Left renal cortex interstitium (tissue), 4 donors: ENCODE data around the gene SUGCT. TPM values are rescaled to one million over a fixed set of nuclear protein-coding genes. Genes with fewer than 3 reads are reported as not detected.
"Not testable (repeated sequence)": the region's sequence is repeated elsewhere in the genome, so short reads cannot be mapped to it uniquely, and the experiment has no call there.

Experiments used
- DNase-seq, 4 donors: peaks; one replicate each; pipeline ENCODE4 v3.0.0-alpha.2; 2013; ENCODE audit warnings: low read depth in 4 of 4, low spot score in 2 of 4, missing footprints in 1 of 4
- polyA plus RNA-seq, 4 donors: library from polyadenylated mRNA; unstranded; fragments of 120-200 nt; gene quantifications; one replicate each; pipeline ENCODE4 v1.2.1, GENCODE V29; 2013; ENCODE audit not compliant: insufficient read length in 4 of 4

SUGCT gene
- polyA plus RNA-seq, 4 donors = 11.4 to 16.5 (median 12.5) TPM

- no peak for DNase-seq
These were observed 247.3 kb downstream of the SUGCT start for GRCh38 chr7:40382145-40382544.

GRCh38 chr7:40393660-40394059, 258.9 kb downstream of the SUGCT start:
- no peak for DNase-seq

DNA sequence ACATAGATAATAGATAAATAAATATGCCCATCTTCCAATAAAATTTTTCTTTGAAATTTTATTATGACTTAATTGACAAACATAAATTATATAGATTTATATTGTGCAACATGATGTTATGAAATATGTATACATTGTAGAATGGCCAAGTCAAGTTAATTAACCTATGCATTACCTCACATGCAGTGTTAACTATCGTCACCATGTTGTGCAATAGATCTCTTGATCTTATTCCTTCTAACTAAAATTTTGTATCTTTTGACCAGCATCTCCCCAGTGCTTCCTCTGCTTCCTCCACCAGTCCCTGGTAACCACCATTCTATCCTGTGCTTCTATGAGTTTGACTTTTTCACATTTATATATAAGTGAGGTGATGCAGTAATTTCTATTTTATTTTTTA, 259.6 kb downstream of the SUGCT start:
- no peak for DNase-seq

DNA sequence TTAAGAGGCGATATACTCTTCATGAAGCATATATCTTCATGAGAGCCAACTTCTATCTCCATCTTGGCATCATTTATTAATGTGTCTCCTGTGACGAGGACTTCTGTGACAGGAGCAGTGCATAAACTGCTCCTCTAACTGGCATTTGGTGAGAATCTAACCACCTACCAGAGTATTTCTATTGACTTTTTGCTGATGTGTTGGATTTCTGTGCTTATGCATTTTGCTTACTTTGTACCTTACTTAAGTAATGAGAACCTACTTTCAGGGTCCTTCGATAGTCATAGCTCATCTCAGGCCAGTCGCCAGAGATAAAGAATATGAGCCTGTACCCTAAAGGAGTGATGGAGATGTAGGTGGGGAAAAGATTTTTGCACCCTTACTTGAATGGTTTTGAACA, 265.7 kb downstream of the SUGCT start:
- no peak for DNase-seq

DNA sequence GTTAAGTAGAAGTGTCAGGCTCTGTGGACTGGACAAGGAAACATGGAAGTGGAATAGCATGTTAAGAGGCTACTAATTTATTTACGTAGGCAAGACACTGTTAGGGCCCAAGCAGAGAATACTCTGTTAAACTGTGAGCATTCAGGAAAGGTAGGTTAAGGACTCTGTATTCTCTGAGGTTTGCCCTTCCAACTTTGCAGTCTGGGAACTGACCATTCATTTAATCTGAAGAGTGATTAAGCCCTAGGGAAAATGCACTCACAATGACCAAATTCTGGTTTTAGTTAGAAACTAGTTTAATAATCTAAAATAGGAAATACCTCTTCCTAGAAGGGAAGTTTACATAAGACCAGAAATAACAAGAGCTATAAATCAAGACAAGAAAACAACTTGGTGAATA, 266.6 kb downstream of the SUGCT start:
- no peak for DNase-seq

DNA sequence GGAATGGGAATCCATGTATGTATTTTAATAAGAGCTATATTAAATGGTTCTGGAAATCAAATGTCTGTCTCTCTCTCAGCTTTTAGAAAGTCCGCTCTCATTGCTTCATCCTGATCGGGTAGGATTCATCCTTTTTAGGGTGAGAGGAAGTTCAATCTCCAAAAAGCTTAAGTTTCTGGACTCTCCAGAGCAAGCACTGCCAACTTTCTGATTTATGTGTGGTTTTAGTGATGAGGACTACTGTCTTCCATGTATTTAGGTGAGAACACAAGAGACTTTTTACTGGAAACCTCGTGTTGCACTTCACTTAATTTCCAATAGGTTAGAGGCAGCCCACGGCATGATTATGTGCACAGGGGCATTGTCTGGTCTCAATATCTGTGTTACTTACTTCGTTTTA, 267.9 kb downstream of the SUGCT start:
- no peak for DNase-seq

DNA sequence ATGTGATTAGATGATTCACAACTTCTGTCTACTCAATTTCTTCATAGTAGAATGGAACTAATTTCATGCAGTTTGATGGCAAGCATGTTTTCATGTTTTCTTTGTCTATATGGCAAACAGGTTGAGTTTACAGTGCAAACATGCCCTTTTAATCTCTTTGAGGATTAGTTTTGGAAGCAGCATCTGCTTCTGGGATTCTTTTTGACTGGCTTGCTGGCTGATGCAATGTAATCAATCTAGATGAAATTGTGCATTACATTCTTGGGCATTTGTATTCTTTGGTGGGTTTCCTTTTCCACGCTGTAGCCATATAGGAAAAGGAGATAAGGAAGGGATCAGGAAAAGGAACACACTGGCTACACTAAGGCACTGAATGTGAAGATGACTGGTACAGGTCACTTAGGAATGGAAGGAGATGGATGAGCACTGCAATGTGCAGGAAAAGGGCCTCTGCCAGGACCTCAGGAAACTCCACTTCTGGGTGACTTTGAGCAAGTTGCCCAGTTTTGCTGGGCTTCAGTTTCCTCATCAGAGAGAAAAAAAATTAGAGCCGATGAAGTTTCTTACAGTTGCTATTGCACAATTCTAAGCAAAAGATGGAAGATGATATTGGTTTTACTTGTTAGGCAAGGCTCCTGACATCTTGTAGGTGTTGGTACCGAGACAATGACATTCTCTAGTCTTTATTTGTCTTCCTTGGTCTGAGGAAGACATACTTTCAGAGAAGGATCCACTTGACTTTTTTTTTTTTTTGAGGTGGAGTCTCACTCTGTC, 269.1 kb downstream of the SUGCT start:
- no peak for DNase-seq

DNA sequence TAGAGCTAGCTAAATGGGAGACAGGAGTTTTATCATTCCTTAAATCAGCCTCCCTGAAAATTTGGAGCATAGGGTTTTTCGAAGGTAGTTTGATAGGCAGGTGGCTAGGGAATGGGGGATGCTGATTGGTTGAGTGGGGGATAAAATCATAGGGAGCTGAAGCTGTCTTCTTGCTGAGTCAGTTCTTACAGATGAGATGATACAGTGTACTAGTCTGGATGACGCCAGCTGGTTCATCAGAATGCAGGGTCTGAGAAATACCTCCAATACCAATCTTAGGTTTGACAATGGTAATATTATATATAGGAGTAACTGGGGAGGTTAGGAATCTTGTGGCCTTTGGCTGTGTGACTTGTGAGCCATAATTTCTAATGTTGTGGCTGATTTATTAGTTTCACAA, 271.2 kb downstream of the SUGCT start:
- DNase-seq = no peak

- no peak for DNase-seq
These were observed 277.5 kb downstream of the SUGCT start for GRCh38 chr7:40412323-40412722.

DNA sequence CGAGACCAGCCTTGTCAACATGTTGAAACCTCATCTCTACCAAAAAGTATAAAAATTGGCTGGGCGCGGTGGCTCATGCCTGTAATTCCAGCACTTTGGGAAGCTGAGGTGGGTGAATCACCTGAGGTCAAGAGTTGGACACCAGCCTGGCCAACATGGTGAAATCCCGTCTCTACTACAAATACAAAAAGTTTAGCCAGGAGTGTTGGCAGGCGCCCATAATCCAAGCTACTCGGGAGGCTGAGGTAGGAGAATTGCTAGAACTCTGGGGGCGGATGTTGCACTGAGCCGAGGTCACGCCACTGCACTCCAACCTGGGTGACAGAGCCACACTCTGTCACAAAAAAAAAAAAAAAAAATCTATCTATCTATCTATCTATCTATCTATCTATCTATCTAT, 279.9 kb downstream of the SUGCT start:
- not testable (repeated sequence) for DNase-seq

DNA sequence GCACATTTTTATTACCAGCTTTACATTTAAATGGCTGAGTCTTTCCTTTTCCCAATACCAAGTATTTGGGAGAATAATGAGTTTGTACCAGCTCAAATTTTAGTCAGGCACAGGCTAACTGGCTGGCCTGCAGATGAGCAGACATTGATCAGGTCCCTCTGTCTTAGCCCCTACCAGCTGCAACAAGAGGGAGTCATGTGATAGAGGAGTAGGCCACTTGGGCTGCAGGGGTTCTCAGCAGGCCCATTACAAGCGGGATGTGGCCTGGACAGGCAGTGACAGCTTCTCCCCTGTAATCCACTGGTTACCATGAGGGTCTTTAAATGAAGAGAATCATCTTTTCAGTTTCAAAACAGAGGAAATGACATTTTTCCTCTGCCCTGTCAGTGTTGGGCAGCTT, 283.6 kb downstream of the SUGCT start:
- DNase-seq = no peak

- DNase-seq = no peak
These were observed 284.2 kb downstream of the SUGCT start for GRCh38 chr7:40418983-40419382.

DNA sequence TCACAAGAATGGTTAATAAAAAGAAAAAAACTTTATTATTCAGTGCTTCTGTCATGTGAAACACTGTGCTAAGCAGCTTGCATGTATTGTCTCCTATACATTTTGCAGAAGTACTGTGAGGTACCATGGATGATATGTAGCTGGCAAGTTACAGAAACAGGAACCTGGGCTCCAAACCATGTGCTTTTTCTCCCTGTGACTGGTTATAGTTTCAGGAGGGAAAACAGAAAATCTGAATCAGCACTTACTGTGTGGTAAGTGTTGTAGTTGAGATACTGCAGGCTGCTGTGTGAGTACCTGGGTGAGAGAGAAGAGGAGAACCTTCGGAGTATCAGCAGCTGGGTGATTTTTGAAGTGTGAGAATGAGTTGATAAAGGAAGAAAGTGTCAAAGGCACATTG, 285.0 kb downstream of the SUGCT start:
- no peak for DNase-seq

- DNase-seq = no peak
These were observed 286.6 kb downstream of the SUGCT start for GRCh38 chr7:40421433-40421832.

DNA sequence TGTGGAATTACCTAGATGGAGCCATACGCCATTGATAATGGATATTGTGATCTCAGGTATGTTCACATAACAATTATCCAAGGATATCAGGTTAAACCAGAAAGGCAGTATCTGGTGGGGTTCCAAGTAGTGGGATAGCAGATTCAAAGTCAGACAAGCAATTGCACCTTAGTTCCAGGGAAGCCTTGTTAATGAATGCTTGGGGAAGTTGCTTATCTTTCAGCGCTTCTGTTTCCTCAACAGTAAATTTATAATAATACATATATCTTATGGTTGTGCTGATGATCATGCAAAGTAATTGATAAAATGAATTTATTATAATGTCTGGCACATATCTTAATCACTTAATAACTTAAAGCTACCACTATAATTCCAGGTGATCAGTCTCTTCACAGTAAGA, 290.9 kb downstream of the SUGCT start:
- no peak for DNase-seq

DNA sequence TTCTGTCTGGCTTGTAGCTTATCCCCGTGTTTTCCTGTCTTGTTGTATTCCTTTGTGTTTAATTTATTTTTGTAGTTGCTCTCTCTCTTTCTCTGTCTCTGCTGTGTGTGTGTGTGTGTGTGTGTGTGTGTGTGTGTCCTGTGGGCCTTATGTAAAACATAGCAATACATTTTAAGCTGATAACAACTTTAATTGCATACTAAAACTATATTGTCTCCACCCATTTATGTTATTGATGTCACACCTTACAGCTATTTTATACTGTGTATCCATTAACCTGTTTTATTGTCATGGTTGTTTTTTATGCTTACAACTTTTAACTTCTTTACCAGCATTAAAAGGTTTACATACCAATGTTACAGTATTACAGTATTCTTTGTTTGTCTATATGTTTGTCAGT, 293.6 kb downstream of the SUGCT start:
- DNase-seq = no peak

- DNase-seq = no peak
These were observed 295.0 kb downstream of the SUGCT start for GRCh38 chr7:40429826-40430225.

GRCh38 chr7:40432046-40432445, 297.2 kb downstream of the SUGCT start:
- no peak for DNase-seq

- no peak for DNase-seq
These were observed 301.9 kb downstream of the SUGCT start for GRCh38 chr7:40436710-40437109.

DNA sequence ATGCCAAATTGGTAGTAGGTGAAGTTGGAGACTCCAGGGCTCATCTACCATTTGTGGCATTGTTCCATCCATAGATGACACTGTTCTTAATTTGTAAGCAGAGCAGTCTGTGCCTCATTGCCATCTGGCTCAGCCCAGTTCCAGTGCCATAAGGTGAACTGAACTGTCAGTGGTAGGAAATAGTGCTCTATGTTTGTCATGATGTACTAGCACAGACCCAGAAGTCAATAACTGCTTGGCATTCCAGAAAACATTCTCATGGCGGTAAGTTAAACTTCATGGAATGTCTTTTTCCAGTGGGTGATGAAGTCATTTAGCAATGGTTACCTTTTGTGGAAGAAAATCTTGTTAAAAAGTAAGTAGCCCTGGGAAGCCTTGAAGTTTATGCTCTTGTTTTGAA, 302.7 kb downstream of the SUGCT start:
- no peak for DNase-seq

DNA sequence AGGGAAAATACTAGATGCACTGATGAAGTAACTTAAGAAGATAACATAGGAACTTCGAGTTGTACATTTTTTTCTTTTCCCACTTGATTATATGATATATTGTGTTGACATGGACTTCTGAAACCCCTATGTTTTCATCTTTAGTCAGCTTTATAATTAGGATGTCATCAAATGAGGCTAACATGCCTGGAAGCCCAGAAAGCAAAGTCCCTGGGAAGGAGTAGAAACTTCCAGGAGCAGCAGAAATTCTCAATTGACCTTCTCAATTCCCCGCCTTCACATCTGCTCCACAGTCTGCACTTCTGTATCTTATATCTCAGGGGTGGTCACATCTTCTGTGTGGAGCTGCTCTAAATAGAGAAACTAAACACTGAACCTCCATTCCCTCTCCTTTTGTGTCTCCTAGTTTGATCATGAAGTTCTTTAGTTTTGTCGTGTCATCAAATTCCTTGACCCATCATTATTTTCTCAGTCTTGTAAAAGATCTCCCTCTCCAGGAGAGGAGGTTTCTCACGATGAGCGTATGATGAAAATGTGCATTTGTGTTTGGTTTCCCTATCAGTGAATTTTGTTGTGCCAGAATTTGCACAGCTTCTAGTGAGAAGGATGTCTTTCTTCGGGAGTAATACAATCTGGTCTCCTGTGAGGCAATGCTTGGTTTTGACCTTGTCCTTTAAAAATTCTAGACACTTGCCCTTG, 303.3 kb downstream of the SUGCT start:
- DNase-seq = no peak

GRCh38 chr7:40439686-40440085, 304.9 kb downstream of the SUGCT start:
- no peak for DNase-seq
